Measurements from ENCODE around the gene DEFB132.
"Not testable (repeated sequence)": the region's sequence is repeated elsewhere in the genome, so short reads cannot be mapped to it uniquely, and the experiment has no call there.

DEFB132 gene, protein sequence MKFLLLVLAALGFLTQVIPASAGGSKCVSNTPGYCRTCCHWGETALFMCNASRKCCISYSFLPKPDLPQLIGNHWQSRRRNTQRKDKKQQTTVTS

DNA sequence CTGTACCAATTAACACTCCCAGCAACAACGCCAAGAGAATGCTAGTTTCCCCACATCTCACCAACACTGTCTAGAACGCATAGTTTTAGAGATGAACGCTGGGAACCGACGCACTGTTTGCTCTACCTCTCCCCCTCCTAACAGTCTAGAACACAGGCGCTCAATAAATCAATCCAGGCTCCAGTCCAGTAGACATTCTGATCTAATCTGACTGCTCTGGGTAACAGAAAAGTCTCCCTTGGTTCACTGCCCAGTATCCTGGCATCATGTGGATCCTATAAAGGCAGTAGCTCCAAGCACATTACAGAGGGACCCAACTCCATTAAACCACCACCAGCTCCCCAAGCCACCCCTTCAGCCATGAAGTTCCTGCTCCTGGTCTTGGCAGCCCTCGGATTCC is at the start of gene DEFB132:
Gene DEFB132 (plus strand): TSS at position 306 of the 400 bp plus-strand sequence. CDS start 55 bp downstream, at position 361.
- no peak for DNase-seq

DNA sequence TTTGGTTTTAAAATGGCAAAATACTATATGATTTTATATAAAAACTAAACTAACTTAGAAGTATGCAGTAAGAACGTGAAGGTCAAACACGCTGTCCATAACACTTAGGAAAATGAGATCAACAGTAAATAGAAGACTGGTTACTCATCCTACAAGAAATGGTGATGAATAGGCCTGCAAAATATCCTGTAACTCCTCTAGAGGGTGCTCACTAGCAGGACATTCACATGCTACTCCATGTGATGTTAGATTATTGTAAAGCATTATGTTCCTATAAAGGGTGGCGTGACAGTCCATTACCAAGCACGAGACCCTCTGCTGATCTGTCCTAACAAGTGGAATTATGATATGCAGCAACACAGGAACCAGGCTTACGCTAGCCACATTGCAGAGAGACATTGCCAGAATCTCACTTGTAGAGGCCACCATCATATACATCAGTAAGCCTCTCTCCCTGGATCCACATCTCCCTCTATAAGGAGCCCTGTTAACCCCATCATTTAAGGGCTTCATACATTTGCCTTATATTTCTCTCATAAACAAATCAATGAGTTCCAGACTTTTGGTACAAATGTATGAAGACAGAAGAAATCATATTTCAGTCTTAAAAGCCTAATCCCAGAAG is 48.5 kb upstream of the DEFB132 start:
- DNase-seq = no peak

DNA sequence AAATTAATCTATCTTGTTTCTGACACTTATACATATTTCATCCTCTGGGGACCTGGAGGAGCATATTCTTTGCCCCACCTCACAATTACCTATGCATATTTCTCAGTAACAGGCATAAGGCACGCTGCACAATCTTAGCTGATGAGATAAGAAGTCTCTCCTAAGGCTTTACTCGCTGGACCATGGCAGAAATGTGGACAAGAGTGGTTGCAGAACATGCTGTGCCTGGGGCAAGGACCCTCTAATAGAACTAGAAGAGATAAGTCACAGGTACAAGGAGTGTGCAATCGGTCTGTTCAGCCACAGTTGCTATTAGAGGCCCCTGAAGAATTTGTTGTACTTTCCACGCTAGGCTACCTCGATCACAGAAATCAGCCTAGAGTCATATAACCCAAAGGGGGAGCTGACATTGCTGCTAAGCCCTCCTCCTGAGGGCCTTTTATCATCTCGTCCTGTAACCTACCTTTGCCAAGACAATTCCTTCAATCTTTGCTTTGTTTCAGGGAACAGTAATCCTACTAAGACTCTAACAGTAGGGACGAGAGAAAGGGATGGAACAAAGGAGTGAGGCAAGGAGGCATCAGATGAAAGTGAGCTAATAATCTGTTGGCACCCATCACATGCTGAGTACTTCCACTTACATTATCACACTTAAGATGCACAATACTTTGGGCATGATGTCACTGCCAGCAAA is 46.6 kb upstream of the DEFB132 start:
- DNase-seq = no peak

DNA sequence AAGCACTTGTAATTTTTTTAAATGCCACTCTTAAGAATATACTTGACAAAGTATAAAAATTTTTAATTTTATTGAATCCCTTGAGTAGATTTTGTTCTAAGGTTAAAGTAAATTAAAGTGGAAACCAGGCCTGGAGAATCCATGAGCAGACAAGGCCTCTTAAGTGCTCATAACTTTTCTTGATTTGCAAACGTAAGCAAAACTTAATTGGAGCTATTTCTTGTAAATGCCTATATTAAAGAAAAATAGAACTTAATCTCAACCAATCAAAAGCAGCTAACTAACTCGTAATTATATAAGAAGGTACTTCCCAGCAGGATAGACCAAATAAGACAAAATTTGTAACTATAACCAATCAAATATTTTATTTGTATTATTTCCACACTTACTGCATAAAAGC is 43.1 kb upstream of the DEFB132 start:
- no peak for DNase-seq

DNA sequence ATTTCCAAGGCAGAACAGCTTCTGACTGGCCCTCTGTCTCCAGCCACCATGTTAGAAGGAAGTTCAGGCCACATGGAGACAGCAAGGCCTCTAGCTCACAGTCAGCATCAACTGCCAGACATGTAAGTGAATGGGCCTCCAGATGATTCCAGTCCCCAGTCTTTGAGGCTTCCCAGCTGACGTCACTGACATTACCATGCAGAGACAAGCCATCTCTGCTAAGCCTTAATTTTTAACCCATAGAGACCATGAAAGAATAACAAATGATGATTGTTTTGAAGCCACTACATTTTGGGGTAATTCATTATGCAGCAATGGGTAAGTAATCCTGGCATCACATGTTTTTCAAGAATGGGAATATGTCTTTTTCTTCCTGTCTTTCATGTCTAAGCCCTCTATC is 41.7 kb upstream of the DEFB132 start:
- no peak for DNase-seq

DNA sequence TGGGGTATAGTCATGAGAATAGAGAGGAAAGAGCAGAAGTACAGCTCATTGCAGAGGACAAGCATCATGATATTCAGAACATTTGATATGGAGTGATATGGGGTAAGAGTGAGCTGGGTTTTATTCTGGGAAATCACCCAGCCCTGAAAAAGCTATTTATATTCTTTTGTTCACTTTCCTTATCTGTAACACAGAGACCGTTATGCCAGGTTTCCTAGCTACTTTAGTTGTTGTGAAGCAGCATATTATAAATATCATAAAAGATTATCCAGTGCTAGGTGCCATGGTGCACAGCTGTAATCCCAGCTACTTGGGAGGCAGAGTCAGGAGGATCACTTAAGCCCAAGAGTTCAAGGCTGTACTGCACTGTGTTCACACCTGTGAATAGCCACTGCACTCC is 40.3 kb upstream of the DEFB132 start:
- DNase-seq = no peak

DNA sequence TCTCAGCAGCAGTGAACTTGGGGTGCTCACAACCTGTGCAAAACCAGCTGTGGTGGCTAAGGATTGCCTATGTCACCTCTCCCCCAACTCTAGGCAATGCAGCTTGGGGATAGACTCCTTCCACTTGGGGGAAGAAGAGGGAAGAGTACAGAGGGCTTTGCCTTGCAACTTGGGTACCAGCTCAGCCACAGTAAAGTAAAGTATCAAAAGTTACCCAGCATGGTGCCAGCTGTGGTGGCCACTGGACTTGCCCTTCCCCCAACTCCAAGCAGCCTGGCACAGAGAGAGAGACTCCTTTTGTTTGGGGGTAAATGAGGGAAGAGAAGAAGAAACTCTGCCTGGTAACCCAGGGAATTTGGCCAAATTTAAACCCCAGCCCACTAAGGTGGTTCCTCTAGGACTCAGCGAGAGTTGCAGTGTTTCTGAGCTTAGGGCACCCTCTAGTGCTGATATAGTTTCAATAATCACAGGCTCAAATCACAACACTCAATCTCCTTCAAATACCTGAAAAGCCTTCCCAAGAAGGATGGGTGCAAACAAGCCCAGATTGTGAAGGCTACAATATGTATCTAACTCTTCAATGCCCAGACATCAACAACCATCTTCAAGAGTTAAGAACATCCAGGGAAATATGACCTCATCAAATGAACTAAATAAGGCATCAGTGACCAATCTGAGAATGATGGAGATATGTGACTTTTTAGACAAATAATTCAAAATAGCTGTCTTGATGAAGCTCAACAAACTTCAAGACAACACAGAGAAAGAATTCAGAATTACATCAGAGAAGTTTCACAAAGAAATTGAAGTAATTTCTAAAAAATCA is 38.0 kb upstream of the DEFB132 start:
- DNase-seq = no peak

DNA sequence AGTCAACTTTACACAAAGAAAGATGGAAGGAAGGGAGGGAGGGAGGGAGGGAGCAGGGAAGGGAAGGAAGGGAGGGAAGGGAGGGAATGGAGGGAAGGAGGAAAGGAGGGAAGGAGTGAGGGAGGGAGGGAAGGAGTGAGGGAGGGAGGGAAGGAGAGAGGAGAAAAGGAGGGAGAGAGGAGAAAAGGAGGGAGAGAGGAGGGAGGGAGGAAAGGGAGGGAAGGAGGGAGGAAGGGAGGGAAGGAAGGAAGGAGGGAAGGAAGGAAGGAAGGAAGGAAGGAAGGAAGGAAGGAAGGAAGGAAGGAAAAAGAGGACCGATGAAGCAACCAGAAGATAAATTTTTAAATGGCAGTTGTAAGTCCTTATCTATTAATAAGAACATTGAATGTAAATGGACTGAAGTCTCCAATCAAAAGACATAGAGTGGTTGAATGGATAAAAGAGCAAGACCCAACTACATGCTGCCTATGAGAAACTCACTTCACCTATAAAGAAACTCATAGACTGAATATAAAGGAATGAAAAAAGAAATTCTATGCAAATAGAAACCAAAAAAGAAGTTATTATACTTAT is 36.2 kb upstream of the DEFB132 start:
- no peak for DNase-seq

DNA sequence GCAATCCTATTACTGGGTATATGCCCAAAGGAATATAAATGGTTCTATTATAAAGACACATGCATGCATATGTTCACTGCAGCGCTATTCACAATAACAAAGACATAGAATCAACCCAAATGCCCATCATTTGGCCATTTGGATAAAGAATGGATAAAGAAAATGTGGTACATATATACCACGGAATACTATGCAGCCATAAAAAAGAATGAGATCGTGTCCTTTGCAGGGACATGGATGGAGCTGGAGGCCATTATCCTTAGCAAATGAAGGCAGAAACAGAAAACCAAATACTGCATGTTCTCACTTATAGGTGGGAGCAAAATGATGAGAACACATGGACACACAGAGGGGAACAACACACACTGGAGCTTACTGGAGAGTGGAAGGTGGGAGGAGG is 31.6 kb upstream of the DEFB132 start:
- DNase-seq = not testable (repeated sequence)

DNA sequence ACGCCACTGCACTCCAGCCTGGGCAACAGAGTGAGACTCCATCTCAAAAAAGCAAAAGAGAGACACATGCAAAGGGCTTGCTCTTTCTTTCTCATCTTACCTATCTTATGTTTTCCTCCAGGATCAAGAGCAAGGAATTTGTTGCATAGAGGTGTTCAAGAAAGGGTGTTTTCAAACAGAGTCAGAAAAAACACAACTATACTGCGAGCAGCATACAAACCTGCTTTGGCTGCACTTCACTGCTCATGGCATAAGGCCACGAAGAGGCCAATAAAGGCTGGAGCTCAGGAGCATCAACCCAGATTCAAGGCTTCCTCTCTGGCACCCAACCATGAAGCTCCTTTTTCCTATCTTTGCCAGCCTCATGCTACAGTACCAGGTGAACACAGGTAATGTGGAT is 30.6 kb upstream of the DEFB132 start, which contains the start of gene DEFB129:
Gene DEFB129 (plus strand): TSS at position 301 of the 400 bp plus-strand sequence. CDS start 31 bp downstream, at position 332.
- DNase-seq = no peak

DNA sequence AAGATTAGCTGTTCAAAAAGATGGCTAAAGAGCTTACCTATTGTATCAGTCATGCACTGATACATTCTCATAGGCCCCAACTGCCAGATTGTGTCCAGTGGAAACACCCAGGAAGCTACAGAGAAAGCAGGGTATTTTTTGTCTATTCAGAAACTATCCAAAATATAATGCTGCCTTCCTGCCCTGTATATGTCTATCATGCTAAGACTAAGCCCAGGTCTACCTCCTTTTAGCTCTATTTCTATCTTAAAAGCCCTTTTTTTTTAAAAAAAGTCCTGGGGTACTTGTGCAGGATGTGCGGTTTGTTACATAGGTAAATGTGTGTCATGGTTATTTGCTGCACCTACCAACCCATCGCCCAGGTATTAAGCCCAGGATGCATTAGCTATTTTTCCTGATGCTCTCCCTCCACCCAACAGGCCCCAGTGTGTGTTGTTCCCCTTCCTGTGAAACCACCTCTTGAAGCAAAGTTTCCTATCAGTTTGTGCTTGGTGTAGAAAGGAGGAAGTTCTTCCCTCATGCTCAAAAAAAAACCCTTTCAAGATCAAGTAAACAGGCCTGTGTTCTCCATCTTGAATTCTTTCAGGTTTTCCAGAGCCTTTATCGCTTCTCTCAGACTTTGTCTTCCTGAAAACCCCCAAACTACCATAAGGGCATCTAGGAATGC is 30.0 kb upstream of the DEFB132 start:
- DNase-seq = no peak

DNA sequence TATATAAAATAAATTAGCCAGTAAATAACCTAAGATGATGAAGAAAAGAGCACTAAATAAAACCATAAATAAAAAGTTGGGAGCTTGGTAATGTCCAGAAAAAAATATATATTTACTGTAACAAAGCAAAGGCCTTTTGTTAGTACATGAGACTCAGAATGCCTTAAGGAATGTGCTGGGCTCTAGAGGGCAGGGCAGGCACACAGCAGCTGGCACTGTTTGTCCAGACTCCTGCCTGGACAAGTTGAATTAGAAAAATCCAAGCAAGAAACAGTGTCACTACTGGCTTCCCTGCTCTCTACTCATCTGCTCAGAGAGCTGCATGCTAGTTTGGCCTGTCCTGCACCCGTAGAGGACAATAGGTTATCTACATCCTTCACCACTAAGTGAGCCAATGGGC is 21.6 kb upstream of the DEFB132 start:
- DNase-seq = no peak

DNA sequence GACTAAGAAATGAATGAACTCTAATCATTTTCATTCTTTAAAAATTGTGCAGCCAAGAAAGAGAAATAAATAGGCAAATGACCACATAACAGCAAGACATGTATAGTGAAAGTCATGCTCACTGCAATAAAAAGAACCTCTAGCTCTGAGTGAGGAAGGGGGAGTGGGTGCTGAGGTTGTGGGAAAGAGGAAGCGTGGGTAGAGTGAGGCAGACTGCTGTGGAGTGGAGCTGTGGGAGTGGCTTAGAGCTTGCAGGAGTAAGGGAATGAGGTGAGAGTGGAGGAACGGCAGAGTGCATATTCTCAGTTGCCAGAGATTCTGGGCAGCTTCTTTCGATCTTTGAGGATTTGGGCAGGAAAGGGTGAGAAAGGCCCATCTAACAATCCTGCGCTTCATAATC is 20.0 kb upstream of the DEFB132 start:
- DNase-seq = no peak

DNA sequence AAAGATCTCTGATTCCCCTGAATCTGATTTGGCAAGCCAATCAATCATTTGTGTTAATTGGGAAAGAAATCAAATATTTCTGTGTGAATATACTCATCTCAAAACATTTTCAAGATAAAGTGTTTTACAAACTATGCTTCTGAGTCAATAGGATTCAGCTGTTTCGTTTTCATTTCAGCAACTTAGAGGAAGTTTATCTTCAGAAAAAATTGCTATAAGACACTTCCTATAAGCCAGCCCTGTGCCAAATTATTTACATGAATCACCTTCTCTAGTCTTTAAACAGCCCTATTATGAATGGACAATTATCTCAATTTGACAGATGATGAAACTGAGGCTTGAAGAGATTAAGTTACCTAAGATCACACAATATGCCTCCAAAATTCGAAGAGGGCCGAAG is 19.6 kb upstream of the DEFB132 start:
- no peak for DNase-seq

DNA sequence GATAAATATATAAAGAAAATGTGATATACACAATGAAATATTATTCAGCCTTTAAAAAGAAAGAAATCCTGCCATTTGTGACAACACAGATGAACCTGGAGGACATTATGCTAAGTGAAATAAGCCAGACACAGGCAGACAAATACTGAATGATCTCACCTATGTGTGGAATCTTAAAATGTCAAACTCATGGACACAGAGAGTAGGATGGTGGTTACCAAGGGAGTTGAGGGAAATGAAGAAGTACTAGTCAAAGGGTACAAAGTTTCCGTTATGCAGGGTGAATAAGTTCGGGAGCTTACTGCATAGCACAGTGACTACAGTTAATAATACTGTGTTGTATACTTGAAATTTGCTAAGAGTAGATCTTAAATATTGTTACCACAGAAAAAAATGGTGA is 14.6 kb upstream of the DEFB132 start:
- DNase-seq = no peak

DNA sequence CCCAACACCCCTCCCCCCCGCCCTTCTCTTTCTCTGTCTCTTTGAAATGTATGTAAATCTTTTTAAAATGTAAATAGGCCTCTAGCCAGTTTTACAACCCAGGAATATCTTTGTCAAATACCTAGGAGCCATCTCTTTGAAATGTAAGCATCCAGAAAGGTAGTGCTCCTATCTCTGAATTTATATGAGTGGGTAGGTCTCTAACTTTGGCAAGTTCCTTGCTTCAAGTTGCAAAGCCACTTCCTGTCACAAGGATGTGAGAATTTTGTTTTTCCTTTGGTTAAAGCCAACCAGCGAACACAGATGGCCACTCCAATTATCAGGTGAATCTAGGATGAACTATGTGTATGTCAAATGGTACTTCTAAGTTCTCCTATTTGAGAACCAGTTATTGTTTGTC is 6.2 kb upstream of the DEFB132 start:
- no peak for DNase-seq

DNA sequence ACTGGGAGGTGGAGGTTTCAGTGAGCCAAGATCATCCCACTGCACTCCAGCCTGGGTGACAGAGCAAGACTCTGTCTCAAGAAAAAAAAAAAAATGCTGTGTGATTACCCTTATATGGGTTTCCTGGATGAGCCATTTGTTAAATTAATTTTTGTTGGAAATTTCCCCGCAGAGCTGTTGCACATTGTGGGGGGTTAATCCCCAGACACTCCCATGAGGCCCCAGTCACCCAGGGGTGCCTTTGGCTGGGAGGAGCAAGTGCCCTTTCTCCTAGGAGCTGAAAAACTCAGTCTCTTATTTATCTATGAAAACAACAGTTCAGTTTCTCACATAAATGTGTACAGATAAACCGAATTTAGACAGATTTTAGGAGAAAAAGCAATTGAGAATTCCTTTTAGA is 4.7 kb upstream of the DEFB132 start:
- DNase-seq = no peak

DNA sequence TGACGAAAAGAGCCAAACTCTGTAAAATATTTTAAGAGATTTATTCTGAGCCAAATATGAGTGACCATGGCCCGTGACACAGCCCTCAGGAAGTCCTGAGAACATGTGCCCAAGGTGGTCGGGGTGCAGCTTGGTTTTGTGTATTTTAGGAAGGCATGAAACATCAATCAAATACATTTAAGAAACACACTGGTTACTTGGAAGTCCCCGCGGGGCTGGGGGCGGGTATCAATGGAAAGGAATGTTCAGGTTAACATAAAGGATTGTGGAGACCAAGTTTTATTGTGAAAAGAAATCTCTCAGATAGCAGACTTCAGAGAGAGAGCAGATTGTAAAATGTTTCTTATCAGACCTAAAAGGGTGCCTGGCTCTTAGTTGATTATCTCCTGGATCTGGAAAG is 4.1 kb upstream of the DEFB132 start:
- DNase-seq = not testable (repeated sequence)

DNA sequence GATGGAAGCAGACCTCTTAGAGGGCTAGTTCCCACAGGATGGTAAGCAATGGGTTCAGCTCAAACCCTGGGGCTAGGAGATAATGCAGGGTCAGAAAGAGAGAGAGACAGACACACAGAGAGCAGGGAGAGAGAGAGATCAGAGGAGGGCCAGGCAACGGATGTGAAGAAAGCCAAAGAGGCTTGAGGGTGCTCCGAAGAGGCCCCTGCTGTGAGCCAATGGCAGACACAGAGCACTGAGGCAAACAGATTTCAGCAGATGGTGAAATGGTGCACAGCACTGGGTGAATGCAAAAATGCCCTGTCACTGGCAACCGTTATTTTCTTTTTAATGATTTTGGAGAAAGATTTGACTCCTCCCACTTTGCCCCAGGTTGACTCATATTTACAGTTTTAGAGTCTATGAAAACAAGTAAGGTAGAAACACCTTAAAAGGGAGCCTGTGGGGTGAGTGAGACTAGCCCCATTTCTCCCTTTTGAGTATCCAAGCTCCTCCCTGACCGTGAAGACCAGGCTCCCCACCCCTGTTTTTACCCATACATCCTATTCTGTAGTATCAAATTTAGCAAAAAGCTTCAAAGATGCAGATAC is 840 bp downstream of the DEFB132 start:
- DNase-seq = no peak

DNA sequence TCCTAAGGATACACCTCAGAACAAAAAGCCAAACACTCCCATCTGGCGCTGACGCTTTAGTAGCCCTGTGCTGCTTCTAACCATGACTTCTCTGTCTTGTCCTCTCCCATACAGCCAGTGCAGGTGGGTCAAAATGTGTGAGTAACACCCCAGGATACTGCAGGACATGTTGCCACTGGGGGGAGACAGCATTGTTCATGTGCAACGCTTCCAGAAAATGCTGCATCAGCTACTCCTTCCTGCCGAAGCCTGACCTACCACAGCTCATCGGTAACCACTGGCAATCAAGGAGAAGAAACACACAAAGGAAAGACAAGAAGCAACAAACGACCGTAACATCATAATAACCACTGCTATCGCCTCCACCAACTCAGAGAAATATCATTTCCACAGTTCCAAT is 1.4 kb downstream of the DEFB132 start:
- no peak for DNase-seq

DNA sequence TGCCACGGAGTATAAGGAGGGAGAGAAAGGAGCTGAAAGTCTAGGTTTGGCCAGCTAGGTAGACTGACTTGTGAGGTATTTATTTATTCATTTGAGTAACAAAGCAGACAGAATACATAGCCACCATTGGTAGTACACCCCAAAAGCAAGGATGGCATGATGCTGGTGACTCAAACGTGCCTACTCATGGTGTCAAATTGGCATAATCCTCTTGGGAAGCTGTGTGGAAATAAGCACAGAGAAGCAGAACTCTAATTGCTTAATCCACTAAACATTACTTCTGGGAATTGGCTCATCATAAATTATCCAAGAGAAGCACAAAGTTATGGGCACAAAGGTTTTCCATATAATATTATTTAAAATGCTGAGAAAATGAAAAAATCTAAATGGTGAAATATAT is 2.5 kb downstream of the DEFB132 start:
- DNase-seq = no peak

DNA sequence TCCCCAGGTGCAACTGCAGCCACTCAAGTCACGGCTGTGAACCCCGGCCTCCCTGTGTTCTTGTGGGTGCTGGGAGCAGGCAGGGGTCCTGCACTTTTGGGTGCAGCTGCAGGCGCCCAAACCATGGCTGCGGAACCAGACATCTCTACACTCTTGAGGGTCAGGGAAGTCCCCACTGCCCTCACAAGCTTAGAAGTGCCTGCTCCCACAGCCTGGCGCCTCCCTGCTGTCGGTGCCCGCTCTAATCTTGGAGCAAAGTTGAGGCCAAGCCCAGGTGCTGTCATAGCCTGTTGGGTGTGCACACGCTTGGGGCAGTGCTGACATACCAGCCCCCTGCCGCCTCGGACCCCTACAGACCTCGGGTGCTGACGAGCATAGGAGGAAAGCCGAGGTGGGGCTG is 6.2 kb downstream of the DEFB132 start:
- no peak for DNase-seq

Measured in stimulated activated naive CD4-positive, alpha-beta T cell treated with Interleukin-2 at 50 U/mL for 16 hours (primary cell).